CD4-positive, alpha-beta T cell treated with Interleukin-4 for 4 hours (primary cell): ENCODE data around the gene WDR45B.

Experiments
- DNase-seq: peaks from one replicate; pipeline ENCODE4 v3.0.0-alpha.2; 2020

WDR45B gene

GRCh38 chr17:82675476-82676245 lies 27.4 kb upstream of the WDR45B start:
- no peak for DNase-seq

- no peak for DNase-seq
Measured at GRCh38 chr17:82674656-82675475, 26.6 kb upstream of the WDR45B start.

DNA sequence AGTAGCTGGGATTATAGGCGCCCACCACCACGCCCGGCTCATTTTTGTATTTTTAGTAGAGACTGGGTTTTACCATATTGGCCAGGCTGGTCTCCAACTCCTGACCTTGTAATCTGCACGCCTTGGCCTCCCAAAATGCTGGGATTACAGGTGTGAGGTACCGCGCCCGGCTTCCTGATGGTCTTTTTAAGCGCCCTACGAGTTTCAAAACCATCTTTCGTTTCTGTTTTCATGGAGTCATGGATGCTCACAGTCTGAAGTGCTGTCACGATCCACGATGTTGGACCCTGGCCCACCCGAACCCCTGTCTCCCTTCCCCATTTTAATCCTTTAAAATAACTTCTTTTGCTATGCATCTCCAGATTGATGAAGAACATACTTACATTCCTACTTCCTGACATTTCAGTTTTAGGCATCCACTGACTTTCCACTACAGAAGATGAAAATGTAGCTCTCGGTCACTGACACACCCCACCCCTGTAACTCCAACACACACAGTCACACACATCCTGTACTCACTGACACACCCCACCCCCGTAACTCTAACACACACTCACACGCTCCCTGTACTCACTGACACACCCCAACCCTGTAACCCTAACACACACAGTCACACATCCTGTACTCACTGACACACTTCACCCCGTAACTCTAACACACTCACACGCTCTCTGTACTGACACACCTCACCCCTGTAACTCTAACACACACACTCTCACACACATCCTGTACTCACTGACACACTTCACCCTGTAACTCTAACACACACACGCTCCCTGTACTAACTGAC lies 22.6 kb upstream of the WDR45B start:
- DNase-seq, result no peak

DNA sequence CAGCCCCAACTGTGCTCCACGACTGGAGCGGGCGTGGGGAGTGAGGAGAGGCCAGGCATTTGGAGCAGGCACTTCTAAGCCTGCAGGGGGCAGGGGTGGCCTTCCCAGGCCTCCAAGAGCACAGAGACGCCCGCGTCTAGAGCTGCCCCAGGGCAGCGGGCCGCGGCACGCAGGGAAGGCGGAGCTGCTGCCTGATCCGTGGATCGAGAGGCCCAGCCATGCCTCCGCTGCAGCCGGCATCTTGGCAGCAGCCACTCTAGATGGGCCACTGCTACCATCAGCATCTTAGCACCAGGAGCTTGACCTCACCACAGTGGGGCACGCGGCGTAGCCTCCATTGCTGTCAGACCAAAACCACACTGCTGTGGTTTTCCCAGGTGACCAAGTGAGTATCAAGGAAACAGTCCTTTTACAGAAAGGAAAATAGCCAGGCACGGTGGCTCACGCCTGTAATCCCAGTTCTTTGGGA lies 20.4 kb upstream of the WDR45B start:
- DNase-seq, result peak; percentile 3

DNA sequence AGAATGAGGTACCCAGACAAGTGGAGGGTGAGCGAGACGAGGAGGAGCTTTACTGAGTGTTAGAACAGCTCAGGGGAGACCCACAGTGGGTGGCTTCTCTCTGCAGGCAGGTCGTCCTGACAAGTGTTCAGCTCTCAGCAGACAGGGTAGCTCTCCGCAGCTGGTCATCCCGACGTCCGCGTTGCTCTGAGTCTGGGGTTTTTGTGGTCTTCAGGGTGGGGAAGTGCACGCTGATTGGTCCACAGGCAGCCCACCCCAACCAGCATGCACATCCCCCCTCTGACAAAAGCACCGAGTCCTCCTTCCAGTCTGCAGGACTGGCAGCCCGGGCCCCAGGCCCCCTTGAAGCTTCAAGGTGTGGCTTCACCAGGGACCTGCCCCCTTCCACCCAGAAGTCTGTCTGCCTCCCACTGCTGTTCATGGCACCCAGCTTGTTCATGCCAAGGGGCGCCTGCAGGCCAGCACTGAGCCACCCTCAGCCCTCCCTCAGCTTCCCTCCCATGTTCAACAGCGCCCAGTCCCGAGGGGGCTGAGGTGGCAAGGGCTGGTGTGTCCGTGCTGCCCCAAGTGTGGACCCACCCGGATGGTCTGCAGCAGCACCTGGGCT lies 19.9 kb upstream of the WDR45B start:
- no peak for DNase-seq

GRCh38 chr17:82667668-82668000 lies 19.4 kb upstream of the WDR45B start:
- no peak for DNase-seq

DNA sequence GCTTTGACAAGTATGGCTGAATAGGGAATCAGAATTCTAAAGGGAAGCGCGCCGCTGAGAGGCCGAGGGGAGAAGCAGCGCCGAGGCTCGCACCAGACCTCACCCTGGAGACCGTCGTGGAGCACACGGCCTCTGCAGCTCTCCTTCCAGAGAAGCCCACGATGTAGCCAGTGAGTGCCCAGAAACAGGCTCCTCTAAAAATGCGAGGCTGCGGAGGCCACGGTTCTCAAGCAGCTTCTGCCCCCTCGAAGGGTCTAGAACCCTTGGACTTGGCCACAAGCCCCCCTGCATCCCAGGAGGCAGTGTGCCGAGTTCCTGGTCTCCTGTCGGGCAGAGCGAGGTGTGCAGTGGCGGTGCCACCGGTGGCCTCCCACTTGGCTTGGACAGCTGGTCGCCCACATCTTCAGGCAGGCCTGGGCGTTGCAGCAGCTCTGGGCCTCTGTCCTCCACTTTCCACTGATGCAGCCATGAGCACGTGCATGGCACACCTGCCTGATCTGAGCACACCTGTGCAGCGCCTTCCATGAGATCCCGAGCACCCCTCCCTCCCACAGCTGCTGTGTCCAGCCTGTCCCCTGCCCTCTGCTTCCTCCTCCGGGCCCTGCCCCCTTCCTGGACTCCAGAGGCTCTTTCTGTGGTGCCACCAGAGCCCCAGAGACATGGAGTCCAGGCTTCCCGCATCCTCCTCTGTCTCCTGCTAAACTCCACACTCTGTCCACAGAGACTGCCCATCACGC lies 18.9 kb upstream of the WDR45B start:
- DNase-seq, result no peak

DNA sequence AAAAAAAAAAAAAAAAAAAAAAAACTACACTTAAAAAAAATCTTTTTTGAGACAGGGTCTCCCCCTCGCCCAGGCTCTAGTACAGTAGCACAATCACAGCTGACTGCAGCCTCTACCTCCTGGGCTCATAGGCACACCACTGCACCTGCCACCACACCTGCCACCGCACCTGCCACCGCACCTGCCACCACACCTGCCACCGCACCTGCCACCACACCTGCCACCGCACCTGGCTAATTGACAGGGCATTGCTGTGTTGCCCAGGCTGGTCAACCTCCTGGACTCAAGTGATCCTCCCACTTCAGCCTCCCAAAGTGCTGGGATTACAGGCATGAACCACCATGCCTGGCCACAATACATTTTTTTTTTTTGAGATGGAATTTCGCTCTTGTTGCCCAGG lies 17.6 kb upstream of the WDR45B start:
- no peak for DNase-seq

DNA sequence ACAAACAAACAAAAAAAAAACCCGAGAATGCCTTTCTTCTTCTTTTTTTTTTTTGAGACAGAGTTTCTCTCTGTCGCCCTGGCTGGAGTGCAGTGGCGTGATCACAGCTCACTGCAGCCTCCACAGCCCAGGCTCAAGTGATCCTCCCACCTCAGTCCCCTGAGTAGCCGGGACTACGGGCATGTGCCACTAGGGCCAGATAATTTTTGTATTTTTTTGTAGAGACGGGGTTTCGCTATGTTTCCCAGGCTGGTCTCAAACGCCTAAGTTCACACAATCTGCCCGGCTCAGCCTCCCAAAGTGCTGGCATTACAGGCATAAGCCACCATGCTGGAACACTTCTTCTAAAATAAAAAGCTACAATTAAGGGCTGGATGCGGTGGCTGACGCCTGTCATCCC lies 17.0 kb upstream of the WDR45B start:
- DNase-seq, result no peak

DNA sequence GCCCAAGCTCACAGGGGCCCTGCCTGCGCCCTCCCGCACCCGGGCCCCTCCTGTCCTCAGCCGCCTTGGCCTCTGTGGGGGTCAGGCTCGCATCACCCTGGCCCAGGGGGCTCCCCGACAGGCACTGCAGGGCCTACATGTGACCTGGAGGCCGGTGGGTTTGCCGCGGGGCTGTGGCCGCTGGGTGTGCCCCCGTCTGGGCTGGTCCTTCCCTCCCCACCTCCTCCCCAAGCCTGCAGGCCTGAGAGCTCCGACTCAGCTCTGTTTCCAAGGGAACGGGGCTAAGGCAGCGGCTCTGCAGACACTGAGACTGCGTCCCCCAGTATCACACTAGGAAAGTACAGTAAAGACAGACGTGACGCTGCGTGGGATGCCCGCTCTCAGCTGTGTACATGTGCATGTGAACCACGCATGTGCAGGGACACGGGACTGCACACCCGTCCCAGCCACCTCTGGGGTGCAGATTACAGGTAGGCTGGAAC lies 16.5 kb upstream of the WDR45B start:
- DNase-seq, result no peak

DNA sequence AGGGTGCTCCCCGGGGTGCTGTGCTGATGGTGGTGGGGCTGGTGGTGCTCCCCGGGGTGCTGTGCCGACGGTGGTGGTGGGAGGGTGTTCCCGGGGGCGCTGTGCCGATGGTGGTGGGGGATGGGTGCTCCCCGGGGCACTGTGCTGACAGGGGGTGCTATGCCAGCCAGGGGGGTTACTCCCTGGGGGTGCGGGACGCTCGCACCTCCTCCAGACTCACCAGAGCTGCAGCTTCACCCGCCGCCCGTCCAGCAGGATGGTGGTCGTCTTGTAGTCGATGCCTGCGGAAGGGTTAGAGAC lies 16.0 kb upstream of the WDR45B start:
- DNase-seq, result no peak

- no peak for DNase-seq
Measured at GRCh38 chr17:82663381-82664275, 15.4 kb upstream of the WDR45B start.

GRCh38 chr17:82662711-82663261 lies 14.5 kb upstream of the WDR45B start:
- DNase-seq, result no peak

DNA sequence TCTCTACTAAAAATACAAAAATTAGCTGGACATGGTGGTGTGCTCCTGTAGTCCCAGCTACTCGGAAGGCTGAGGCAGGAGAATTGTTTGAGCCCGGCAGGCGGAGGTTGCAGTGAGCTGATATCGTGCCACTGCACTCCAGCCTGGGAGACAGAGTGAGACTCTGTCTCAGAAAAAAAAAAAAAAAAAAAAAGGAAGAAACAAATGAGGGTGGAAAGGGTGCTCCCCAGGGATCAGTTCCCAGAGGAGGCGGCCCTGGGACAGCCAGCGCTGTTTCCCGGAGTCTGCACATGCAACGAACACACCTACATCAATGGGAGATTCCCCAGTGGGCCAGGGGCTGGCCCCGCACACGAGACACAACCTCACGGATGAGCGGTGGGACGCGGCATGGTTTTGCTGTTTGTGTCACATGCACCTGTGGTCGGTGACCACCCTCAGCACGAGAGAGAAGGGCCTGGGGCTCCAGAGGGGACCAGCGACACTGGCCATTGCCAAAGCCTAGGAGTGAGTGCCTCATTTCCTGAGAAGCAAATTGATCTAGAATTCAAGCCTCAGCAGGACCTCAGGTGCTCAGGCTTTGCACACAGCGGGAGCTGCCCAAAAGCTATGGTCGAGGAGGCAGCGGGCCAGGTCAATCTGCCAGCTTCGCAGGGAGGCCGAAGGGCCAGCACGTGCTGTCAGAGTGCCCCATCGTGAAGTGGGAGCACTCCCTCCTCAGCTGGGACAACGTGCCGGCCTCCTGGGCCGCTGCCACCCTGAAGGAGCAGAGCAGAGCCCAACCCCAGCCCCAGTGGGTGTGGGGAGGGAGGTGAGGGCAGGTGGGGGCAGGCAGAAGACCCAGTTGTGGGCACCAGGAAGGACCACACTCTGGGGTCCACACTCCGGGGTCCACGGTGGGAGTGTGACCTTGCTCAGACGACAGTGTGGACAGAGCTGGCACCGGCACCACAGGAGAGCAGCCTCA lies 13.8 kb upstream of the WDR45B start:
- DNase-seq, result no peak

GRCh38 chr17:82659886-82660285 lies 11.6 kb upstream of the WDR45B start:
- no peak for DNase-seq

- no peak for DNase-seq
Measured at GRCh38 chr17:82658796-82659452, 10.7 kb upstream of the WDR45B start.

GRCh38 chr17:82658331-82658730 lies 10.1 kb upstream of the WDR45B start:
- DNase-seq, result no peak

DNA sequence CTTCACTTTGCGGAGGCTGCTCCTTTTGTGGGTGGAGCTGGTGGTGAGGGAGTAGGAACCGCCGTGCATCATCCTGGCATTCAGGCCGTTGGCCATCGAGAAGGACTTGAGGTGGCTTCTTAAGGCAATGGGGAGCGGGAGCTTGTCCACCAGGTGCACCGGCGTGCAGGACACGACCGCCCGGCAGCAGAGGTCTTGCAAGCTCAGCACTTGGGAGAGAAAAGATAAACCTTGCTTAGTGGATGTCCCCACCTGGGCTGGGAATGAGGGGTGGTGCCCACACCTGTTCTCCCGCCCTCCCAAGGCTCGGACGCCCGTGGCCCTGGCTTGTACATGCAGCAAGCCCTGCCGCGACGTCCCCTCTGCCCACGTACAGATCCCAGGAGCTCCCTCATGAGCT lies 9.7 kb upstream of the WDR45B start:
- no peak for DNase-seq

- no peak for DNase-seq
Measured at GRCh38 chr17:82656266-82656665, 8.0 kb upstream of the WDR45B start.
